ENCODE measurements around the gene SLC25A34. TPM values are rescaled to one million over a fixed set of nuclear protein-coding genes. Genes with fewer than 3 reads are reported as not detected.

Gene SLC25A34
- total and polyA plus RNA-seq, 2 of the 13 experiments (the other 11 are each of a cell fraction or from before 2014, with no cell fraction given), result 0.13 to 0.18 TPM

GRCh38 chr1:15764890-15765289, 28.8 kb downstream of the SLC25A34 start (continued):
- TF ChIP-seq ZNF609 (CRISPR knock-in tag; IDR thresholded peaks at IDR 0.05; ENCODE audit: borderline replicate concordance), result no peak
- TF ChIP-seq ZNF749 (CRISPR knock-in tag; IDR thresholded peaks at IDR 0.05; ENCODE audit: borderline replicate concordance), result no peak
- no peak for TF ChIP-seq FOXA3 (CRISPR knock-in tag; IDR thresholded peaks at IDR 0.05)
- no peak for TF ChIP-seq RFXANK (CRISPR knock-in tag; IDR thresholded peaks at IDR 0.05)

- CTCF ChIA-PET (ENCODE audit: low intra/inter-chr PET ratio, low total read pairs), result no interaction called here
- POLR2A ChIA-PET, result no interaction called here
- ATAC-seq (no peak), DNase-seq (ENCODE audit: low spot score) (no peak), FAIRE-seq (no peak)
- Histone ChIP-seq H3K4me2 (ENCODE audit: low read depth, low read length) (no peak overlapping the region), H2AFZ (ENCODE audit: low read length) (no peak overlapping the region), H3K36me3 (replicated peaks in 1 of 2; ENCODE audit: control insufficient read depth in 1 of 2, insufficient read depth in 2 of 2, low read length in 2 of 2) (peaks cover 0 to 3% of the 10 kb centered on the region in 2 experiments; a peak in 2 of 5 replicates), H3K9me3 (ENCODE audit: low read length) (no peaks in the 10 kb centered on the region), H3K79me2 (ENCODE audit: insufficient read depth, low read length) (no peaks in the 10 kb centered on the region), H4K20me1 (ENCODE audit: insufficient read depth, low read length) (no peaks in the 10 kb centered on the region), H3K27ac (ENCODE audit: extremely low read length, insufficient read depth, low read length) (no peak overlapping the region), H3K4me1 (ENCODE audit: insufficient read depth, low read length) (peaks cover 22% of the 10 kb centered on the region), H3K27me3 (ENCODE audit: control insufficient read depth in 1 of 2, insufficient read depth in 2 of 2, low read length in 2 of 2) (no peaks in the 10 kb centered on the region), H3K4me3 (replicated peaks in 1 of 3; ENCODE audit: insufficient read depth in 1 of 3, low read depth in 2 of 3, low read length in 3 of 3) (no peak overlapping the region), H3K9ac (ENCODE audit: insufficient read depth, low read depth, low read length) (no peak overlapping the region)
- 93% methylated on average over 13 of the region's 20 CpGs for WGBS (ENCODE audit: low lambda C conversion rate)
- BruUV-seq (replicated peaks), result no TSS peak
- intact Hi-C loops (cut with micrococcal nuclease; ENCODE audit: unreplicated experiment), result no loop called here
- in situ Hi-C loops (cut with HindIII; ENCODE audit: extremely low pct_ligation_motif_present, low pct_unique_long_range_greater_than_20kb), result no loop called here
- TF ChIP-seq MAFF (IDR thresholded peaks at IDR 0.05; ENCODE audit: low read depth, low read length) (peak; percentile 94), MAFK (conservative IDR thresholded peaks at IDR 0.05 in 1 of 2, IDR thresholded peaks at IDR 0.05 in 1 of 2; ENCODE audit: low read length in 2 of 2) (peak; percentile 95 to 98), ZSCAN9 (CRISPR knock-in tag; IDR thresholded peaks at IDR 0.05; ENCODE audit: borderline replicate concordance) (no peak), NCOA2 (CRISPR knock-in tag; IDR thresholded peaks at IDR 0.05) (no peak), NFKB2 (CRISPR knock-in tag; IDR thresholded peaks at IDR 0.05; ENCODE audit: borderline replicate concordance) (no peak)
These were observed 29.6 kb downstream of the SLC25A34 start for GRCh38 chr1:15765495-15766194.
